Testis (tissue), 3 donors: Measurements from ENCODE around the gene ZIC5. TPM values are rescaled to one million over a fixed set of nuclear protein-coding genes. Genes with fewer than 3 reads are reported as not detected.

Experiments
- DNase-seq: peaks from one replicate; pipeline ENCODE4 v3.0.0-alpha.2; 2019
- H3K27ac ChIP-seq, 2 donors: fragments of 200-600 bp; sonication (generic); one replicate each; pipeline ENCODE4 v1.5.1; 2019
- H3K27me3 ChIP-seq: fragments of 200-600 bp; sonication (generic); one replicate; pipeline ENCODE4 v1.5.1; 2019
- H3K36me3 ChIP-seq: fragments of 200-600 bp; sonication (generic); one replicate; pipeline ENCODE4 v1.5.1; 2017; ENCODE audit warnings: low read depth; ENCODE audit errors: missing control alignments
- H3K4me1 ChIP-seq: fragments of 200-600 bp; sonication (generic); one replicate; pipeline ENCODE4 v1.5.1; 2019
- H3K4me3 ChIP-seq, 2 donors: fragments of 200-600 bp; sonication (generic); one replicate each; pipeline ENCODE4 v1.5.1; 2017 to 2019
- H3K9me3 ChIP-seq: fragments of 200-600 bp; sonication (generic); one replicate; pipeline ENCODE4 v1.5.1; 2017
- POLR2A ChIP-seq: fragments of 450-650 bp; IDR thresholded peaks from one replicate; pipeline ENCODE4 v1.6.1; 2017; ENCODE audit warnings: antibody characterized with exemption, mild to moderate bottlenecking, moderate library complexity
- WGBS, 2 donors: methylation state at CpG; one replicate each; pipeline ENCODE4 v1.1.5; 2018; 5-methylcytosine and 5-hydroxymethylcytosine counted together
- intact Hi-C: fragments of 100-400 bp; cut with DNase I; formaldehyde crosslinking; loops from one replicate; pipeline ENCODE4 v1.15.1; 2023; ENCODE audit warnings: low total_unique reads
- polyA plus RNA-seq: library from polyadenylated mRNA; stranded (reverse); fragments of 350-450 nt; fragmentation: Illumina TruSeq; extraction: RNeasy Lipid Tissue Mini Kit (QIAGEN cat#74804); gene quantifications from one replicate; pipeline ENCODE4 v1.2.3, GENCODE V29; 2014; ENCODE audit warnings: low read depth, low replicate concordance; ENCODE audit not compliant: insufficient read depth
- total RNA-seq, 2 donors: library from RNA; depleted of rRNA; stranded (reverse); fragments of >200 nt; gene quantifications; one replicate each; pipeline ENCODE4 v1.2.3, GENCODE V29; 2016
- TF ChIP-seq, protein P1 (sequence below), 3 experiments: fragments of 450-650 bp in 2 of 3; fragments of 200-600 bp in 1 of 3; sonication (generic) in 1 of 3; IDR thresholded peaks; one replicate each; pipeline ENCODE4 v1.5.1; 2016 to 2019; ENCODE audit warnings: antibody characterized with exemption in 3 of 3, mild to moderate bottlenecking in 2 of 3, moderate library complexity in 1 of 3

ZIC5 gene
- total and polyA plus RNA-seq, 3 donors from 2014 or later = 2.0 to 6.9 (median 3.0) TPM

DNA sequence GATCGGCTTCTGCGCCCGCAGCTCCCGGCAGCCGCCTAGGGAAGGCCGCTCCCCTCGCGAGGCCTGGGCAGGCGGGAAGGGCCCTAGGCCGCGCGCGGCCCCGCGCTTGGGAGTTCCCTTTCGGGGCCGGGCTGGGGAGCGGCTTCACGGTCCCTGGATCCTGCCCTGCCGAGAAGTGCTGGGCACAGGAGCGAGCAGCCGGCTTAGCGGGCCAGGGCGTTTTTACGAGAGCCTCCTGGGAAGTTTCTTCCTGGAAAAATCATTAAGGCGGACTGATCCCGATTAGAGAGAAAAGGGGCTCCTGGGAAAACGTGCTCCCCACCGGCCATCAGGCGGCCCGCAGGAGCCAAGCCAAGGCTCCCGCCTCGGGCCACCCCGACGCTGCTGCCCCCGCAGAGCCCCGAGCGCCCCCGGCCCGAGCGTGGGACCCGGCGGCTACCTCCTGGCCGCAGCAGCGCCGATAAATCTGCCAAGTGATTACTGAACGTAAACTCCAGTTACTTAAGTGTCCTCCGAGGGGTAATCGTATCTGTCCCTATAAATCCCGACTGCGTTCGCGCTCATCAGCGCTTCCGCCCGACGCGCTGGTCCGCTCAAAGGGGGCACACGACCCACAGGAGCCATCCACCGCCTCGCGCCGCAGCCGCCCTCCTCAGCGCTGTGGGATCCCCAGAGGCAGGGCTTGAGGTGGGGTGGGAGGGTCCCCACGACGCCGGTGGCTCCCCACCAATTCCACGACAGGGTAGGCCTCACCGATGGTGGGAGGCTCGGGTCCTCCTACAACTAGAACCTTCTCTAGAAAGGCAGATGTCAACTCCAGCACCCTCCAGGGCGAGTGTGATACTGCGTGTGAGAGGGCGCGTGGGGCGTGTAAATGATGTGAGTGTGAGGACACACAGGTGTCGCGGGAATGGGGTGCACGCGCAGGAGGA is 2.8 kb downstream of the ZIC5 start:
- no peaks in the 10 kb centered on the region for H3K9me3 ChIP-seq
- H3K27me3 ChIP-seq = peaks cover 12% of the 10 kb centered on the region
- peaks cover 4% of the 10 kb centered on the region for H3K4me1 ChIP-seq
- WGBS, 2 donors = 2 to 6% methylated on average over 30 to 79 of the region's 81 CpGs
- TF ChIP-seq POLR2A = no peak
- TF ChIP-seq, protein P1, sequence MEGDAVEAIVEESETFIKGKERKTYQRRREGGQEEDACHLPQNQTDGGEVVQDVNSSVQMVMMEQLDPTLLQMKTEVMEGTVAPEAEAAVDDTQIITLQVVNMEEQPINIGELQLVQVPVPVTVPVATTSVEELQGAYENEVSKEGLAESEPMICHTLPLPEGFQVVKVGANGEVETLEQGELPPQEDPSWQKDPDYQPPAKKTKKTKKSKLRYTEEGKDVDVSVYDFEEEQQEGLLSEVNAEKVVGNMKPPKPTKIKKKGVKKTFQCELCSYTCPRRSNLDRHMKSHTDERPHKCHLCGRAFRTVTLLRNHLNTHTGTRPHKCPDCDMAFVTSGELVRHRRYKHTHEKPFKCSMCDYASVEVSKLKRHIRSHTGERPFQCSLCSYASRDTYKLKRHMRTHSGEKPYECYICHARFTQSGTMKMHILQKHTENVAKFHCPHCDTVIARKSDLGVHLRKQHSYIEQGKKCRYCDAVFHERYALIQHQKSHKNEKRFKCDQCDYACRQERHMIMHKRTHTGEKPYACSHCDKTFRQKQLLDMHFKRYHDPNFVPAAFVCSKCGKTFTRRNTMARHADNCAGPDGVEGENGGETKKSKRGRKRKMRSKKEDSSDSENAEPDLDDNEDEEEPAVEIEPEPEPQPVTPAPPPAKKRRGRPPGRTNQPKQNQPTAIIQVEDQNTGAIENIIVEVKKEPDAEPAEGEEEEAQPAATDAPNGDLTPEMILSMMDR (IDR thresholded peaks at IDR 0.05) = no peak
- intact Hi-C loops = no loop called here
- no peak for DNase-seq
- H3K27ac ChIP-seq = peak overlapping the region in 1 of 2 donors; percentile 1
- no peaks in the 10 kb centered on the region for H3K36me3 ChIP-seq
- peak overlapping the region; percentile 24 to 32 for H3K4me3 ChIP-seq

DNA sequence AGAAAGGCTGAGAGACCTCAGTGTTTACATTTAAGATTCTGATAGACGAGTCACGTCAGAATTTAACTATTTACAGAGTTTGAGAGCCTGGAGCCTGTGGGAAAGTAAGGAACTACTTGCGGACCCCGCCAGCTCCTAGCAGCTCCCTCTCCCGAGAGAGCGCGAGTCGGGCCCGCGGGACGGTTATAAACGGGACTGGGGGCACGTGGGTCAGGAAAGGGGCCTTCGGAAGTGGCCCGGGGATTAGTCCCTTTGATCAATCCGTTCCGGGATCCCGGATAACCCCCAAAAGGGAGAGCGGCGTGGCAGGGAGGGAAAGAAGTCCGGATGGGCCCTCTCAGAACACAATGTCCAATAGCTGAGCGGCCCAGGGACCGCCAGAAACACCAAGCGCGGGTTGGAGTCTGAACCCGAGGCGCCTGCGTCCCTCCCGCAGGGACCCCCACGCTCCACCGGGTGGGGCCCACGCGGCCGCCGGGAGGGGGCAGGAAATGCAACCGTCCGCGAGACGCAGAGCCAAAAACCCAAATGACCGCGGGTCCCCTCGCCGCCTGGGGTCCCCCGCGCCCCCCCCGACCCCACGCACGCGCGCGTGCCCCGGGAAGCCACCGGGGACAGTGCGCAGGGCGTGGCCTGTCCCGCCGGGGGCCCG is 3.6 kb downstream of the ZIC5 start:
- Histone ChIP-seq H3K27me3 (peaks cover 12% of the 10 kb centered on the region), H3K9me3 (no peaks in the 10 kb centered on the region), H3K4me1 (peaks cover 4% of the 10 kb centered on the region), H3K4me3 (peak overlapping the region; percentile 3 to 32), H3K36me3 (no peaks in the 10 kb centered on the region), H3K27ac (peak overlapping the region in 1 of 2 donors; percentile 1)
- intact Hi-C loops = no loop called here
- TF ChIP-seq POLR2A = no peak
- TF ChIP-seq, protein P1 (IDR thresholded peaks at IDR 0.05) = no peak
- 10 to 17% methylated on average over 19 to 38 of the region's 58 CpGs for WGBS, 2 donors
- DNase-seq = no peak

DNA sequence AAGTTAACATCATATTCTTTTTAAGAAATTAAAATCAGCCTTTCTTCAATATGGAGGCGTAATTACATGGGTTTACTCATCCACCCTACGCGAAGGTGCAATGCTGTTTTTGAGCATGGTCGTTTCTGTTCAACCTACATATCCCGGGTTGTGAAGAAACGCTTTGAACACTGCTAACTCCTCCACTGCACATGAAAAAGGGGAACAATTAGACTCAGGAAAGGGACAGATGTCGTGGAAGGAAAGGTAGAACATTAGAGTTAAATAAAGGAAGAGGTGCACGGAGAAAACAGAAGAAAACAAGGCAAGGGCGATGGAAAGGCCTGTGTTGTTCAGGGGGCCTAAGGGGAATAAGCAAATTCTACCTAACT is 4.1 kb downstream of the ZIC5 start:
- Histone ChIP-seq H3K9me3 (no peaks in the 10 kb centered on the region), H3K27ac (peak overlapping the region in 1 of 2 donors; percentile 1), H3K4me3 (peak overlapping the region in 1 of 2 donors; percentile 32), H3K4me1 (peaks cover 4% of the 10 kb centered on the region), H3K36me3 (no peaks in the 10 kb centered on the region), H3K27me3 (peaks cover 12% of the 10 kb centered on the region)
- intact Hi-C loops = no loop called here
- 35 to 42% methylated on average over 9 of the region's 9 CpGs for WGBS, 2 donors
- no peak for DNase-seq
- no peak for TF ChIP-seq POLR2A
- TF ChIP-seq, protein P1 (IDR thresholded peaks at IDR 0.05) = no peak

DNA sequence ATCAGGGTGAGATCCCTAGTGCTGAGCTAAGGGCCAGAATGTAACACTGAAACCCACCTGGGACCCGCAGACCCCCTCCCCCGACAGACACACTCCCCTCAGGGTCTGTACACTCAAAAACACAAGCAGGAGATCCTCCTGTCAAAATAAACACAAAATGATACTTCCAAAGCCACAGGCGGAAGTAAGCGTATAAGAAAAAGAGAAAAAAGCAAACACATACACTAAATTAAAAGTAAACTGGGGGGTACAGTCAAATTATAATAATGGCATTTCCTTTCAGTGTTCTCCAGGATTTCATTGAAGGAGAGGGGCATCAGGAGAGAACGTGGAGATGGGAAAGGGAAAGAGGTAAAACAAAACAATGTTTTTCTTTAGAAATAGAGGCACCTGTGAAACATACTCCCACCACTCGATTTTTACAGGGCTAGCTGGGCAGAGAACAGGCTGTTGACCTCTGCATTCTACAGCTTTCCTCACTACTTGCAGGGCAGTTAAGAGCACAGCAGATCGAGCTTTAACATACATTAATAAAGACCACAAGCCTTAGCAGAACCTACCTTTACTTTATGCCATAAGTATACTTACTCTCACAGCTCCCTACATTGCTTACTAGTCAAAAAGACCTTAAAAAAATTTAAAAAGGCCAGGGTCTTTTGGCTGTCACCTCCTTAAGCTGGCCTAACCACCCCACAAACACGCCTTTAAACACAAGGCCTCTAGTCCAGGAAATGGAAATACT is 5.3 kb downstream of the ZIC5 start:
- Histone ChIP-seq H3K9me3 (no peaks in the 10 kb centered on the region), H3K27me3 (no peaks in the 10 kb centered on the region), H3K36me3 (no peaks in the 10 kb centered on the region), H3K27ac (no peak overlapping the region), H3K4me3 (no peak overlapping the region), H3K4me1 (no peaks in the 10 kb centered on the region)
- TF ChIP-seq, protein P1 (IDR thresholded peaks at IDR 0.05) = no peak
- TF ChIP-seq POLR2A = no peak
- intact Hi-C loops = no loop called here
- no peak for DNase-seq
- WGBS, 2 donors = 63 to 72% methylated on average over 8 of the region's 8 CpGs
